Activated naive CD4-positive, alpha-beta T cell treated with anti-CD3 and anti-CD28 coated beads, Interleukin-2, amount 50 U/mL, for 16 hours (primary cell): ENCODE measurements around the gene NFKBIE.

Source experiments
- DNase-seq: peaks from one replicate; pipeline ENCODE4 v3.0.0-alpha.2; 2020

NFKBIE gene

GRCh38 chr6:44297063-44298038 lies 32.0 kb upstream of the NFKBIE start:
- peak; percentile 67 for DNase-seq

- DNase-seq: no peak
Observed at GRCh38 chr6:44294832-44295791, 29.8 kb upstream of the NFKBIE start.

GRCh38 chr6:44292661-44293365 lies 27.5 kb upstream of the NFKBIE start:
- no peak for DNase-seq

GRCh38 chr6:44291841-44292240 lies 26.5 kb upstream of the NFKBIE start:
- DNase-seq: no peak

- DNase-seq: no peak
Observed at GRCh38 chr6:44289726-44290260, 24.4 kb upstream of the NFKBIE start.

- no peak for DNase-seq
Observed at GRCh38 chr6:44286747-44287146, 21.4 kb upstream of the NFKBIE start.

- no peak for DNase-seq
Observed at GRCh38 chr6:44286285-44286565, 20.9 kb upstream of the NFKBIE start.

- DNase-seq: no peak
Observed at GRCh38 chr6:44285552-44286284, 20.4 kb upstream of the NFKBIE start.

- no peak for DNase-seq
Observed at GRCh38 chr6:44284867-44285266, 19.5 kb upstream of the NFKBIE start.

GRCh38 chr6:44284121-44284520 lies 18.8 kb upstream of the NFKBIE start:
- DNase-seq: no peak

- no peak for DNase-seq
Observed at GRCh38 chr6:44278774-44279697, 13.7 kb upstream of the NFKBIE start.

- no peak for DNase-seq
Observed at GRCh38 chr6:44278315-44278714, 13.0 kb upstream of the NFKBIE start.

GRCh38 chr6:44277763-44278162 lies 12.4 kb upstream of the NFKBIE start:
- no peak for DNase-seq

GRCh38 chr6:44276667-44277640 lies 11.6 kb upstream of the NFKBIE start:
- DNase-seq: no peak

GRCh38 chr6:44275749-44276648 lies 10.6 kb upstream of the NFKBIE start:
- DNase-seq: peak; percentile 50

GRCh38 chr6:44275271-44275748 lies 10.0 kb upstream of the NFKBIE start:
- no peak for DNase-seq

GRCh38 chr6:44273617-44274016 lies 8.3 kb upstream of the NFKBIE start:
- DNase-seq: no peak

- no peak for DNase-seq
Observed at GRCh38 chr6:44272999-44273566, 7.7 kb upstream of the NFKBIE start.
